HUES48 (cell line): ENCODE data around the gene IRF1.
A peak's percentile ranks its signal among the peaks of the same experiment; 100 is the strongest.

Experiments
- H3K27ac ChIP-seq: one replicate; pipeline ENCODE4 v1.7.0; 2013; ENCODE audit warnings: low read depth, low read length, inconsistent platforms
- H3K27me3 ChIP-seq: 2 replicates; pipeline ENCODE4 v1.6.1; 2013; ENCODE audit warnings: mild to moderate bottlenecking, low read length; ENCODE audit not compliant: control insufficient read depth, insufficient read depth
- H3K36me3 ChIP-seq: 2 replicates; pipeline ENCODE4 v1.6.1; 2013; ENCODE audit warnings: low read length; ENCODE audit not compliant: control insufficient read depth, insufficient read depth
- H3K4me1 ChIP-seq: 2 replicates; pipeline ENCODE4 v1.6.1; 2013; ENCODE audit warnings: mild to moderate bottlenecking, low read length; ENCODE audit not compliant: control insufficient read depth, insufficient read depth
- H3K4me3 ChIP-seq: 2 replicates; pipeline ENCODE4 v1.5.1; 2013; ENCODE audit warnings: mild to moderate bottlenecking, low read depth, low read length
- H3K9ac ChIP-seq: 2 replicates; pipeline ENCODE4 v1.6.1; 2013; ENCODE audit warnings: mild to moderate bottlenecking, low read depth, low read length, moderate library complexity
- H3K9me3 ChIP-seq: 2 replicates; pipeline ENCODE4 v1.6.1; 2013; ENCODE audit warnings: low read length; ENCODE audit not compliant: control insufficient read depth, insufficient read depth

IRF1 gene

DNA sequence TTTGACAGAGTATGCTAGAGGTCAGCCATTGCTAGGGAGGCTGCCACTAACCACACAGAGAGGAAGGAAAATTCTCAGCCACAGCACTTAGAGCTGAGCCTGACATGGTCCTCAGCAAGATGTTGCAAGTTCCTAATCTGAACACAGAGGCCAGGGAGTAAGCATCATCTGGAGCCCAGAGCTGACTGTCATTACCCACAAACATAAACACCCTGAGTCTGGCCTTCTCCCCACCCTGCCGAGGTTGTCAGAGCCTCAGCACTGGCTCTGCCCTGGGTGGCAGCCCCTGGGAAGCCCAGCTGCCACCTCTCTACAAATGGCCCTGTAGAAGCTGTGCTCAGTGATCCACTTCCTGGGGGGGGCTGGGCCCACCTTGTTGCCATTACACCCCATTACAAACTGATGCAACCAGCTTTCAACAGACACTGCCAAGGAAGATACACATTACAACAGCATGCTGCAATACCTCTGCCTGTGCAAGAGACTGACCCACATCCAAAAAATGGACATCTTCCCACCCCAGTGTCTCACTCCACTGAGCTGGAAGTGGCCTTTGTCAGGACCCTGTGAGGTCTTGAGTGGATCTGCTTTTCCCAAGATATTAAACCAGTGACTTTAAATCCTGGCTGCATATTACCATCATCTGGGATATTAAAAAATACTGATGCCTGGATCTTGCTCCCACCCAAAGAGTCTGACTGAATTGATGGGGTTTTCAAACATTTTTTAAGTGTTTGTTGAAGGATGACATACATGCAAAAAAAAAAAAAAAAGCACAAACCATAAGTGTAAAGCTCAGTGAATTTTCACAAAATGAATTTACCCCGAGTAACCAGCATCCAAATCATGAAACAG, 33.0 kb downstream of the IRF1 start:
- Histone ChIP-seq H3K27ac (no peak overlapping the region), H3K4me1 (peaks cover 16% of the 10 kb centered on the region), H3K9ac (no peak overlapping the region), H3K4me3 (no peak overlapping the region), H3K36me3 (no peaks in the 10 kb centered on the region), H3K9me3 (no peaks in the 10 kb centered on the region), H3K27me3 (no peaks in the 10 kb centered on the region)

DNA sequence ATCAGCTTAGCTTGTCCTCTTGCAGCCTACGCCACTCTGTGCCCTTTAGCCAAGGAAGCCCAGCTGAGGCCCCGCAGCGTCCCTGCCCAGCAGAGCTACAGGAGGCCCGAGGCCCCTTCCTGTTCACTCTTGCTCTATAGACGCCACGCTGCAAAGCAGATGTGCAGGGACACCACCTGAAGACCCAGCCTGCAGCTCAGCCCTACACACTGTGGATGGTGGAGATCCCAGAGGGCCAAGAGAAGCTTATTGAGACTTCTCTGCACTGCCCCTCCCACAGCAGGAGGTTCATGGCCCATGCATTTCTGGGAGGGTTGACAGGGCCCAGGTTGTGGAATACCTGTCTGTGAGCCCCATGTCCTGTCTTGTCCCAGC, 33.6 kb downstream of the IRF1 start:
- no peak overlapping the region for H3K4me3 ChIP-seq
- H3K9me3 ChIP-seq: no peaks in the 10 kb centered on the region
- peaks cover 16% of the 10 kb centered on the region for H3K4me1 ChIP-seq
- no peaks in the 10 kb centered on the region for H3K27me3 ChIP-seq
- H3K27ac ChIP-seq: no peak overlapping the region
- H3K36me3 ChIP-seq: no peaks in the 10 kb centered on the region
- H3K9ac ChIP-seq: no peak overlapping the region

DNA sequence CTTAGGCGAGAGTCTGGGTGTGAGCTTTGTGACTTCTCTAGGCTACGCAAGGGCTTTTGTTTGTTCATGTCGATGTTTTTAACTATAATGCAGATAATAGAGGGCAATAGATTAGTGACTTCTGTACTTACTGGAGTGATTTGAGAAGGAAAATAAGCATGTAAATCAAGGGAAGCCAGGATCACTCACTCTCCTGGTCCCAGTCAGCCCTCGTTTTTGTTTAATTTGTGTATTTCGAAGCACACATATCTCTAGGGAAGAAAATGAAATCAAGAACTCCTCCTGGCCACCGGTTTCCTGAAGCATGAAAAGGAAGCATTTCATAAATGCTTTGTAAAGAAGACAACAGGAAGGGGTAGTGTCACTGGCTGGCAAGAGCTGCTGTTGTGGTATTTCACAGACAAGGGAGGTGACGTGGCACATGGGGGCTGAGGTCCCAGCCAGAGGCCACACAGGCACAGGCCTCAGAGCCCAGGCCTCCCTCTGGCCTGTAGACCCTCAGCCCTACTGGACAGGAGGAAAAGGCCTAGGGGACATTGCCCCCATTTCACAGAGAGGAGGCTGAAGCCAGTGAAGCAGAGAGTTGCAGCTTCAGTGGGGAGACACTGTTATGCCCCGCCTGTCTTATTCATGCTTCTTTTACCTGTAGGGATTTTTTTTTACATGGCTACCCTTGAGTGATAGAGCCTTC, 34.1 kb downstream of the IRF1 start:
- no peaks in the 10 kb centered on the region for H3K27me3 ChIP-seq
- no peaks in the 10 kb centered on the region for H3K36me3 ChIP-seq
- H3K4me3 ChIP-seq: no peak overlapping the region
- H3K9me3 ChIP-seq: no peaks in the 10 kb centered on the region
- peaks cover 19% of the 10 kb centered on the region for H3K4me1 ChIP-seq
- no peak overlapping the region for H3K27ac ChIP-seq
- no peak overlapping the region for H3K9ac ChIP-seq

GRCh38 chr5:132455614-132456115, 34.9 kb downstream of the IRF1 start:
- Histone ChIP-seq H3K4me1 (peaks cover 26% of the 10 kb centered on the region), H3K9ac (no peak overlapping the region), H3K27ac (no peak overlapping the region)

DNA sequence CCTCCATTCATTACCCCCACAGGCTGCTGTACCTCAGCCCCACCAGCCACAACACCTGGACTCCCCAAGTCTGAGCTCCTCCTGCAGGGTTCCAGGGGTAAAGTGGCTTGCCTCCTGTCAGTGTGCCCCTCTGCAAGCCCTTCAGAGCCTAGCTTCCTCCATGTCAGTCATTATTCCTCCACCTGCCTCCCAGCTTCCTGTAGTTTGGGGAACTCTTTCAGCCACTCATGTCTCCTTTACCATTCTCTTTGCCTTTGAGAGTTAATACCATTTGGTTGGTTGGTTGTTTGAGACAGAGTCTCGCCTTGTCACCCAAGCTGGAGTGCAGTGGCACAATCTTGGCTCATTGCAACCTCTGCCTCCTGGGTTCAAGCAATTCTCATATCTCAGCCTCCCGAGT, 36.2 kb downstream of the IRF1 start:
- Histone ChIP-seq H3K4me1 (peaks cover 29% of the 10 kb centered on the region), H3K9ac (no peak overlapping the region), H3K9me3 (no peaks in the 10 kb centered on the region), H3K27me3 (no peaks in the 10 kb centered on the region), H3K4me3 (no peak overlapping the region), H3K27ac (no peak overlapping the region), H3K36me3 (no peaks in the 10 kb centered on the region)

More at GRCh38 chr5:132455614-132456115, 34.9 kb downstream of the IRF1 start:
- no peaks in the 10 kb centered on the region for H3K36me3 ChIP-seq
- no peaks in the 10 kb centered on the region for H3K9me3 ChIP-seq
- H3K4me3 ChIP-seq: no peak overlapping the region
- H3K27me3 ChIP-seq: no peaks in the 10 kb centered on the region

GRCh38 chr5:132451387-132451786, 39.2 kb downstream of the IRF1 start:
- Histone ChIP-seq H3K4me3 (no peak overlapping the region), H3K36me3 (no peaks in the 10 kb centered on the region), H3K27ac (no peak overlapping the region)

DNA sequence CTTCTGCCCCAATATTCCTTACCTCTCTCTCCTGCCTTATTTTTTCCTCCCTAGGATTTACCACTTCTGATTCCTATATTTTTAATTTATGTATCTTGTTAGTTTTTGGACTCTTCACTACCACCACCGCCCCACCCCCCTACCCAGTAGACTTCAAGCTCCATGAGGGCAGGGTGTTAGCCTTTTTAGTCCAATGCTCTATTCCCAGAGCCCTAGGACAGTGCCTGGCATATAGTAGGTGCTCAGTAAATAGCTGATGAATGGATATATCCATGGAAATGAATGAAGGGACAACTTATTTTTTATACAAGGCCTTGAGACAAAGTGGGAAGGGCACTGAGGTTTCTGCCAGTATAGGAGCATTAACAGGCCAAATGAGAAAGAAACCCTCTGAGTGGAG, 41.5 kb downstream of the IRF1 start:
- Histone ChIP-seq H3K27ac (no peak overlapping the region), H3K27me3 (no peaks in the 10 kb centered on the region), H3K36me3 (no peaks in the 10 kb centered on the region)

More at GRCh38 chr5:132451387-132451786, 39.2 kb downstream of the IRF1 start:
- Histone ChIP-seq H3K4me1 (peaks cover 22% of the 10 kb centered on the region), H3K9ac (no peak overlapping the region), H3K9me3 (no peaks in the 10 kb centered on the region), H3K27me3 (no peaks in the 10 kb centered on the region)

GRCh38 chr5:132447196-132447595, 43.4 kb downstream of the IRF1 start:
- no peak overlapping the region for H3K4me3 ChIP-seq
- no peaks in the 10 kb centered on the region for H3K9me3 ChIP-seq
- no peaks in the 10 kb centered on the region for H3K36me3 ChIP-seq
- H3K27me3 ChIP-seq: no peaks in the 10 kb centered on the region
- H3K4me1 ChIP-seq: peaks cover 30% of the 10 kb centered on the region
- H3K9ac ChIP-seq: no peak overlapping the region
- no peak overlapping the region for H3K27ac ChIP-seq

More for the DNA sequence above, 41.5 kb downstream of the IRF1 start:
- Histone ChIP-seq H3K4me3 (no peak overlapping the region), H3K9ac (no peak overlapping the region), H3K4me1 (peaks cover 30% of the 10 kb centered on the region), H3K9me3 (no peaks in the 10 kb centered on the region)

DNA sequence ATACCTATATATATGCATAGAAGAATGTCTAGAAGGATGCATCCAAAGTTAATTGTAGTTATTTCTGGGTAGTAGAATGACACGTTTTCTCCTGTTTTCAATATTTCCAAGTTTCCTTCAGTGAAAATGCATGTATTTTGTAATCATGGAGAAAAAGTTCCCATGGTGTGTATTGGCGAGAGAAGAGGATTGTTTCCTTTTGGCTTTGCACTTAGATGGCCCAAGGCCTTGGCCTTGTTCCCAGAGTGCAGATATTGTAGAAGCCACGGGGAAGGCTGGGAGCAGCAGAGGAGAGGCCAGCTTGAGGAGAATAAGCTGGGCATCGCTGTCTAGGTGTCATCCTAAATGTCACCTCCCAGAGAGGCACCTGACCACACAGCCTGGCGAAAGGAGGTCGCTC, 44.0 kb downstream of the IRF1 start:
- H3K9me3 ChIP-seq: no peaks in the 10 kb centered on the region
- no peaks in the 10 kb centered on the region for H3K27me3 ChIP-seq
- no peak overlapping the region for H3K27ac ChIP-seq
- H3K4me3 ChIP-seq: no peak overlapping the region
- H3K4me1 ChIP-seq: peaks cover 28% of the 10 kb centered on the region
- H3K9ac ChIP-seq: no peak overlapping the region
- H3K36me3 ChIP-seq: no peaks in the 10 kb centered on the region

DNA sequence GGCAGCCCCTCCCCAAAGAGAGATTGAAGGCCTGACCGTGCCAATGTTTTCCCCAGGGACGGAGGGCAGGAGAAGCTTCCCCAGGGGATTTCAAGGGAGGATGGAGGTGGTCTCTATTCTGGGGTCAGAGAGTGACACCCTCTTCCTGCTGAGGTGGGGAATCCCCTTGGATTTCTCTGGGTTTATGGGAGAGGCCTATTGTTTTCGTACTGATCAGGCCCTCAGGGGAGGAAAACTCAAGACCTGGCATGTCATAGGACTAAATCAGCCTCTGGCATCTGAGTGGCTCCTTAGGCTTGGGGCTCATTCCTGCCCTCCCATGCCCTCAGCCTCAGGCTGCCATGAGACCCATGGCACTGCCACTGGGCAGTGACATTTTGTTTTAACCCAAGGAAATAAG, 44.6 kb downstream of the IRF1 start:
- Histone ChIP-seq H3K27me3 (no peaks in the 10 kb centered on the region), H3K4me3 (no peak overlapping the region), H3K27ac (peak overlapping the region; percentile 42), H3K36me3 (no peaks in the 10 kb centered on the region), H3K4me1 (peaks cover 22% of the 10 kb centered on the region; the same call in 1 of the 2 replicates), H3K9ac (no peak overlapping the region), H3K9me3 (no peaks in the 10 kb centered on the region)

GRCh38 chr5:132445640-132445923, 45.0 kb downstream of the IRF1 start:
- no peaks in the 10 kb centered on the region for H3K27me3 ChIP-seq
- no peak overlapping the region for H3K4me3 ChIP-seq
- H3K36me3 ChIP-seq: no peaks in the 10 kb centered on the region
- H3K4me1 ChIP-seq: peaks cover 19% of the 10 kb centered on the region; the same call in 1 of the 2 replicates
- no peak overlapping the region for H3K9ac ChIP-seq
- peak overlapping the region; percentile 42 for H3K27ac ChIP-seq
- H3K9me3 ChIP-seq: no peaks in the 10 kb centered on the region
